Esophagus (tissue), 2 donors: ENCODE data around the gene CAP2. TPM values are rescaled to one million over a fixed set of nuclear protein-coding genes. Genes with fewer than 3 reads are reported as not detected.

Experiments used
- H3K27ac ChIP-seq, 2 donors: one replicate each; pipeline ENCODE4 v1.5.1; 2013; ENCODE audit warnings: low read depth in 2 of 2, mild to moderate bottlenecking in 2 of 2, inconsistent platforms in 1 of 2, low read length in 1 of 2, moderate library complexity in 1 of 2
- H3K27me3 ChIP-seq, 2 donors: one replicate each; pipeline ENCODE4 v1.6.1; 2013; ENCODE audit warnings: low read length in 2 of 2, control low read depth in 1 of 2, mild to moderate bottlenecking in 1 of 2; ENCODE audit not compliant: insufficient read depth in 2 of 2, control insufficient read depth in 1 of 2
- H3K36me3 ChIP-seq, 2 donors: one replicate each; pipeline ENCODE4 v1.6.1; 2013; ENCODE audit warnings: low read length in 1 of 2; ENCODE audit not compliant: control insufficient read depth in 2 of 2, insufficient read depth in 2 of 2
- H3K4me1 ChIP-seq, 2 donors: one replicate each; pipeline ENCODE4 v1.6.1; 2013; ENCODE audit warnings: low read length in 1 of 2; ENCODE audit not compliant: control insufficient read depth in 2 of 2, insufficient read depth in 2 of 2
- H3K4me3 ChIP-seq, 2 donors: one replicate each; pipeline ENCODE4 v1.5.1; 2013; ENCODE audit warnings: low read length in 2 of 2, mild to moderate bottlenecking in 2 of 2, low read depth in 1 of 2, moderate library complexity in 1 of 2
- H3K9me3 ChIP-seq, 2 donors: one replicate each; pipeline ENCODE4 v1.6.1; 2013; ENCODE audit warnings: mild to moderate bottlenecking in 2 of 2, low read depth in 1 of 2, low read length in 1 of 2, moderate library complexity in 1 of 2; ENCODE audit not compliant: control insufficient read depth in 2 of 2, insufficient read depth in 1 of 2
- WGBS, 2 donors: extraction: QIAGEN DNeasy Blood & Tissue Kit; methylation state at CpG; one replicate each; pipeline ENCODE4 v1.1.7; 2013; 5-methylcytosine and 5-hydroxymethylcytosine counted together
- polyA plus RNA-seq, 2 donors: library from polyadenylated mRNA; stranded (reverse); fragments of 200-250 nt; gene quantifications; one replicate each; pipeline ENCODE4 v1.2.3, GENCODE V29; 2013
- donor health status: healthy with polysubstance abuse.
- donor health status: Bipolar disorder and iron deficiency.

The CAP2 gene
- polyA plus RNA-seq, 2 donors, result 4.8 to 5.7 TPM

DNA sequence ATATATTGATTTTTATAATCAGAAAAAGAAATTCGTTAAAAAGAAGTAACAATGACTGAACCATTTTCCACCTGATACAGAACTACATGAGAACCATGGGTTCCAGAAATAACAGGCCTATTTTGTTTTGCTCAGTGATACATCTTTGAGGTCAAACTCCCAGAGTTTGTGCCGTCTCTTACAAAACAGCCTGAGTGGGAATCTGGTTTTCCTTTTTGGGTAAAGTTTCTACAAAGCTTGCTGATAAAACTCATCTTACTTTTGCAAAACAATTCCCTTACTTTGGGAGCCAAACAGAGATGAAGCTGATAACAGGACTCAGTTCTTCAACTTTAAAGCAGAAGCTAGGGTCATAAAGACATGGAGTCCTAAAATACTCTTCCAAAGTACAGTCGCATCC lies 108.0 kb downstream of the CAP2 start:
- H3K9me3 ChIP-seq, result no peaks in the 10 kb centered on the region
- 90% methylated on average over 3 of the region's 3 CpGs for WGBS, 2 donors
- no peaks in the 10 kb centered on the region for H3K36me3 ChIP-seq
- H3K27me3 ChIP-seq, result no peaks in the 10 kb centered on the region
- H3K4me1 ChIP-seq, result no peaks in the 10 kb centered on the region
- H3K4me3 ChIP-seq, result no peak overlapping the region
- no peak overlapping the region for H3K27ac ChIP-seq

DNA sequence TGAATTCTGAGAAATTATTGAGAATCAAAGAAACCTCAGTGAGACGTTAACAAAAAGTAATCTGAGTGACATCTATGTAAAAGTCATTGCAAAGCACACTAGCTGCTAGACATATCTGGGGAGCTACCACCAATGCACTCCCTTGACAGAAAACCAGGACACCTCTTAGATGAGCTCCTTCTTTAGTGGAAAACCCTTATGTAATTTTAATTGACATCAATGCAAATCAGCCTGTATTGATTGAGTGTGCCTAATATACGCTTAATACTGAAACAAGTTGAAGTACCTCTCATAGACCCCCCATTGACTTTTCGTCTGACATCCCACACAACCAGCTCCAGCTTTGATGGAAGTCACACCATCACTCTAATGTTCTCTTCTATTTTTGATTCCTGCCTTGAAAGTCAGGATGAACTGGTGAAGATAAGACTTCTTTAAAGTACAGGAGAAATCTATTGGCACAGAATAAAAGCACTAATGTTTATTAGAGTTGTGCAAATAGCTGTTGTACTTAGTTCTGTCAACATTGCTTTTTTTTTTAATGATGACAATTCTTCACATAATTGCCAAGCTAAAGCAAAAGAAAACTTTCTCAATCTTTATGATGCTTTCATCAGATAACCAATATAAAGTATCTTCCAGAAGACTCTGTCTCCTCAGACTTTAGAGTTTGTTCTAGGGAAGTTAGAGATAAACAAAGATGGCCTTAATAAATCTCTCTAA lies 108.7 kb downstream of the CAP2 start:
- H3K9me3 ChIP-seq, result no peaks in the 10 kb centered on the region
- no peak overlapping the region for H3K4me3 ChIP-seq
- no peak overlapping the region for H3K27ac ChIP-seq
- 85 to 90% methylated on average over 3 of the region's 3 CpGs for WGBS, 2 donors
- no peaks in the 10 kb centered on the region for H3K4me1 ChIP-seq
- no peaks in the 10 kb centered on the region for H3K27me3 ChIP-seq
- H3K36me3 ChIP-seq, result no peaks in the 10 kb centered on the region

DNA sequence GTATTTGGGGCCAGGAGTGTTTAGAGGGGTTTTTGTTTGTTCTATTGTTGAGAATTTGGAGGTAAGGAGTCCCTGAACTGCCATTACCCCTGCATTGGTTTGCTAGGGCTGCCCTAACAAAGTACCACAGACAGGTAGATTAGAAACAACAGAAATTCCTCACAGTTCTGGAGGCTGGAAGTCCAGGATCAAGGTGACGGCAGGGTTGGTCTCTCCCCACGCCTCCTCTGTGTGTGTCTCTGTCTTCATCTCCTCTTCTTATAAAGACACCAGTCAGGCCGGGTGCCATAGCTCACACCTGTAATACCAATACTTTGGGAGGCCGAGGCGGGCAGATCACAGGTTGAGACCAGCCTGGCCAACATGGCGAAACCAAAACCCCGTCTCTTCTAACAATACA lies 109.7 kb downstream of the CAP2 start:
- Histone ChIP-seq H3K27ac (no peak overlapping the region), H3K4me3 (no peak overlapping the region), H3K9me3 (no peaks in the 10 kb centered on the region), H3K4me1 (no peaks in the 10 kb centered on the region), H3K36me3 (no peaks in the 10 kb centered on the region), H3K27me3 (no peaks in the 10 kb centered on the region)
- WGBS, 2 donors, result 95 to 98% methylated on average over 7 of the region's 7 CpGs

DNA sequence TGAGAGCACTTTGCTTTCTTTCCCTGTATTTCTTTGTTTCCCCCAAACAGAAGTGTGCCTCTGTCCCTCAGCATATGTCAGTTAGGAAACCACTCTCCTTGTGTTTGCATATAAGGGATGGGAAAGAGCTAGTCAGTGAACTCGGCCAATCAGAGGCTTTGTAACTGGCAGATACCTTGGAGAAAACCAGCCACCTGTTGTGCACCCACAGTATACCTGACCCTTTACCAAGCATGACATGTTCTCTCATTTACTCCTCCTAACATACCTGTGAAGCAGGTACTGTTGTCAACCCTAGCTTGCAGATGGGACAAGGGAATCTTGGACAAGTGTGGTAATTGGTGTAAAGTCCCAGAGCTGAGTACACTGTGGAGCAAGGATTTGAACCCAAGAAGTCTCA lies 110.6 kb downstream of the CAP2 start:
- WGBS, 2 donors, result 87 to 90% methylated on average over 1 of the region's 1 CpG
- H3K4me3 ChIP-seq, result no peak overlapping the region
- no peaks in the 10 kb centered on the region for H3K27me3 ChIP-seq
- no peaks in the 10 kb centered on the region for H3K4me1 ChIP-seq
- no peaks in the 10 kb centered on the region for H3K36me3 ChIP-seq
- no peak overlapping the region for H3K27ac ChIP-seq
- H3K9me3 ChIP-seq, result no peaks in the 10 kb centered on the region

DNA sequence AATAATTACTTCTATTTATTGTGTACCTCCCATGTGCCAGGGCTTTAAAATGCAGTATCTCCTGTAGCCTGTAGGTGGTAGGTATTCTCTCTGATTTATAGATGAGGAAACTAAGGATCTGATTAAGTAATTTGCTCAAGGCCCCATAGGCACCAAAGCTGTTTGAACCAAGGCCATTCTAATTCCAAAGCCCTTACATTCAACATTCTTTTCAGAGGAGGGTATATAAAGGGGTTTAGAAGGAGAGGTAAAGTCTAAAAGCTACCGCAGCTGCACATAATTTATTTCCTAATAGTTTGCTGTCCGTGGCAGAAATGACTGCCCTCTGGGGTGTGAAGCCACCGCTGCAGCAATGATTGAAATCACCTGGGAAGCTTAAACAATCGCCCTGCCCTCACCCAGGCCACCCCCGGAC lies 111.7 kb downstream of the CAP2 start:
- no peaks in the 10 kb centered on the region for H3K9me3 ChIP-seq
- no peaks in the 10 kb centered on the region for H3K4me1 ChIP-seq
- H3K36me3 ChIP-seq, result no peaks in the 10 kb centered on the region
- H3K27me3 ChIP-seq, result no peaks in the 10 kb centered on the region
- no peak overlapping the region for H3K4me3 ChIP-seq
- no peak overlapping the region for H3K27ac ChIP-seq
- WGBS, 2 donors, result 79 to 85% methylated on average over 5 of the region's 5 CpGs

DNA sequence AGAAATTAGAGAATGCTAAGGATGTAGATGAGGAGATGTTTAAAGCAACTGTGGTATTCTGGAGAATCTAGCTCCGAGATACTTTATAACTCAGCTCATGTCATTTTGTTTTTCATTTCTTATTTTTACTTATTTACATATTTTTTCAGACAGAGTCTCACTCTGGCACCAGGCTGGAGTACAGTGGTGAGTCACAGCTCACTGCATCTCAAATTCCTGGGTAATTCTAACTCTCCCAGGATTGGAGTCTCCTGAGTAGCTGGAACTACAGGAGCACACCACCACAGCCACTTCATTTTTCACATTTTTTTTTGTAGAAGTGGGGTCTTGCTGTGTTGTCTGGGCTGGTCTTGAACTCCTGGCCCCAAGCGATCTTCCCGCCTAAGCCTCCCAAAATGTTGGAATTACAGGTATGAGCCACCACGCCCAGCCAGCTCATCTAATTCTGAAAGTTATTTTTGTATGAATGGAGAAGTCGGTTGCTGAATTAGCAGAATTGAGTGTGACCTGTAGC lies 112.4 kb downstream of the CAP2 start:
- WGBS, 2 donors, result 90 to 91% methylated on average over 5 of the region's 5 CpGs
- Histone ChIP-seq H3K27ac (no peak overlapping the region), H3K27me3 (no peaks in the 10 kb centered on the region), H3K4me1 (no peaks in the 10 kb centered on the region), H3K4me3 (no peak overlapping the region), H3K36me3 (no peaks in the 10 kb centered on the region), H3K9me3 (no peaks in the 10 kb centered on the region)

DNA sequence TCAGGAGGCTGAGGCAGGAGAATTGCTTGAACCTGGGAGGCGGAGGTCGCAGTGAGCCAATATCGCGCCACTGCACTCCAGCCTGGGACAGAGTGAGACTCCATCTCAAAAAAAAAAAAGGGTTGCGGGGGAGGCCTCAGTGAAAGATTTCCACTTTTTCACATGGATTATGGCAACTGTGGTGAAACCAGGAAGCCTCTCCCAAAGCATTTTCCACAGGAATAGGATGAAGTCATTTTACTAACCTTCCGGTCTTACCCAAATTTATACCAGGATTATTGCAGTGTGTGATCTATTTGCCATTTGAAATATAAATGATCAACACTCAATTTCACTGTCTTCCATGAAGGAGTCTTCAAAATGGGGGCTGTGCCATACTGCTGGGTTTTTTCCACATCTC lies 113.1 kb downstream of the CAP2 start:
- 94% methylated on average over 6 of the region's 6 CpGs for WGBS, 2 donors
- no peaks in the 10 kb centered on the region for H3K36me3 ChIP-seq
- no peaks in the 10 kb centered on the region for H3K9me3 ChIP-seq
- H3K27me3 ChIP-seq, result no peaks in the 10 kb centered on the region
- H3K27ac ChIP-seq, result no peak overlapping the region
- no peaks in the 10 kb centered on the region for H3K4me1 ChIP-seq
- no peak overlapping the region for H3K4me3 ChIP-seq

DNA sequence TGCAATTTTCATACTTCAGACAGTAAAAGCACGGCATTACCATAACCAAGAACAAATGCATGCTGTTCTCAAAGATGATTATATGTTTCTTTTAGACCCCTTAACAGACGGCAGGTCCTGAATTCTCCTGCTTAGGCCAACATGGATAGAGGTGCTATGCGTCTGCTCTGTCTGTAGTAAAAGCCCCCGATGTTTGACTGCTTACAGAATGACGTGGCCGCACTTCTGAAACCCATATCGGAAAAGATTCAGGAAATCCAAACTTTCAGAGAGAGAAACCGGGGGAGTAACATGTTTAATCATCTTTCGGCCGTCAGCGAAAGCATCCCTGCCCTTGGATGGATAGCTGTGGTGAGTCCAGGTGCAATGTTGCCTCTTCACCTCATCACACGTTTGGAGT lies 113.6 kb downstream of the CAP2 start:
- WGBS, 2 donors, result 88 to 93% methylated on average over 12 of the region's 12 CpGs
- Histone ChIP-seq H3K27ac (no peak overlapping the region), H3K36me3 (no peaks in the 10 kb centered on the region)

DNA sequence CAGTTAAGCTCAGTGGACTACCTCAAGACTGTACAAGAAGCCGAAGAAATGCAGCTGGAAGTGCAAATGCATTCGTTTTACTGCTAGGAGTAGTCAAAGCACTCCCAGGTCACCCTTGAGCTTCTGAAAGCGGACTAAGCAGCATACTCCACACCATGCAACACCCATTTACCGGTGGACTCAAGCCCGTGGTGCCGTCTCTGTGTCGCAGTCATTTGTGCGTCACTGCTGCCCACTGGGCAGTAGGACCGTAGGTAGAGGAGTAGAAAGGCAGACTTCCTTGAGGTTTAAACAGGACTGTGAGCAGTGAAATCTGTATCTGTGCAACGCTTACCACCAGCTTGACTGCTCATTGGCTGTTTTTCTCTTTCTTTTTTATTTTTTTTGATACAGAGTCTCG lies 117.7 kb downstream of the CAP2 start:
- no peaks in the 10 kb centered on the region for H3K9me3 ChIP-seq
- WGBS, 2 donors, result 95% methylated on average over 11 of the region's 11 CpGs
- no peaks in the 10 kb centered on the region for H3K27me3 ChIP-seq
- no peaks in the 10 kb centered on the region for H3K4me1 ChIP-seq
- H3K4me3 ChIP-seq, result no peak overlapping the region
- no peak overlapping the region for H3K27ac ChIP-seq
- no peaks in the 10 kb centered on the region for H3K36me3 ChIP-seq

More for the DNA sequence above, 113.6 kb downstream of the CAP2 start:
- Histone ChIP-seq H3K9me3 (no peaks in the 10 kb centered on the region), H3K4me3 (no peak overlapping the region), H3K27me3 (no peaks in the 10 kb centered on the region), H3K4me1 (no peaks in the 10 kb centered on the region)

DNA sequence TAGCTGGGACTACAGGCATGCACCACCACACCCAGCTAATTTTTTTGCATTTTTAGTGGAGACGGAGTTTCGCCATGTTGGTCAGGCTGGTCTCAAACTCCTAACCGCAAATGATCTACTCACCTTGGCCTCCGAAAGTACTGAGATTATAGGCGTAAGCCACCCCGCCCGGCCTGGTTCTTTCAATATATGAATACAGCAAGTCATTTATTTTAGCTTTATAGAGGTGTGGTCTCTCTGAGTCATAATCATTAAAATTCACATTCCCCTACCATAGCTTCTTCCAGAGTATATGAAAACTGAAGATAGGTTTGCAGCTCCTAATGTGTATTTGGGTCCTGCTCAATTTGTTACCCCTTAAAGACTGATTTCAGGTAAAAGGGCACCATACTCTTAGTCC lies 118.2 kb downstream of the CAP2 start:
- 88% methylated on average over 7 of the region's 7 CpGs for WGBS, 2 donors
- H3K4me1 ChIP-seq, result no peaks in the 10 kb centered on the region
- H3K9me3 ChIP-seq, result no peaks in the 10 kb centered on the region
- H3K27ac ChIP-seq, result no peak overlapping the region
- no peaks in the 10 kb centered on the region for H3K27me3 ChIP-seq
- H3K36me3 ChIP-seq, result no peaks in the 10 kb centered on the region
- no peak overlapping the region for H3K4me3 ChIP-seq
